ENCODE results near the gene SDK2.

DNA sequence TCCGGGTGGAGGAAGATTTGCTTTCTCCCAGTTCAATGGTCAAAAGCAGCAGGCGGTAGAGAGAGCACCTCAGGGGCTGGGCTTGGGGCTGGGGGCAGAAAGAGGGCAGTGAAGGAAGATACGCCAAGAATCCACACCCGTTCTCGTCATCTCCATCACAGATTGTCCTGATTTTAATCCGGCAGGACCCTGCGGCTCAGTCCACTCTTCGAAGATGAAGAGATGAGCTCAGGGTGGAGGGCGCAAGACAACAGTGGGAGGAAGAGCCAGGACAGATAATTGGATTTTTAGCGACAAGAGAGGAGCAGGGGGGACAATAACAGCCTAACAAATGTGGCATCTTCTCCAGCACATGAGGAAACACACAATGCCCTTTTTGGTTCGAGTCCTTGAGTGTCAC is 165.9 kb downstream of the SDK2 start:
- TF ChIP-seq, protein P1, sequence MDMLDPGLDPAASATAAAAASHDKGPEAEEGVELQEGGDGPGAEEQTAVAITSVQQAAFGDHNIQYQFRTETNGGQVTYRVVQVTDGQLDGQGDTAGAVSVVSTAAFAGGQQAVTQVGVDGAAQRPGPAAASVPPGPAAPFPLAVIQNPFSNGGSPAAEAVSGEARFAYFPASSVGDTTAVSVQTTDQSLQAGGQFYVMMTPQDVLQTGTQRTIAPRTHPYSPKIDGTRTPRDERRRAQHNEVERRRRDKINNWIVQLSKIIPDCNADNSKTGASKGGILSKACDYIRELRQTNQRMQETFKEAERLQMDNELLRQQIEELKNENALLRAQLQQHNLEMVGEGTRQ (IDR thresholded peaks at IDR 0.05): no peak
- TF ChIP-seq POLR2A (IDR thresholded peaks at IDR 0.05; ENCODE audit: low read length) (no peak), RNF2 (IDR thresholded peaks at IDR 0.05; ENCODE audit: borderline replicate concordance, low read depth) (no peak), EHMT2 (IDR thresholded peaks at IDR 0.05; ENCODE audit: low read depth) (no peak)

Measured in A549 (cell line).